ENCODE results near the gene CCT6A.

Gene CCT6A, protein sequence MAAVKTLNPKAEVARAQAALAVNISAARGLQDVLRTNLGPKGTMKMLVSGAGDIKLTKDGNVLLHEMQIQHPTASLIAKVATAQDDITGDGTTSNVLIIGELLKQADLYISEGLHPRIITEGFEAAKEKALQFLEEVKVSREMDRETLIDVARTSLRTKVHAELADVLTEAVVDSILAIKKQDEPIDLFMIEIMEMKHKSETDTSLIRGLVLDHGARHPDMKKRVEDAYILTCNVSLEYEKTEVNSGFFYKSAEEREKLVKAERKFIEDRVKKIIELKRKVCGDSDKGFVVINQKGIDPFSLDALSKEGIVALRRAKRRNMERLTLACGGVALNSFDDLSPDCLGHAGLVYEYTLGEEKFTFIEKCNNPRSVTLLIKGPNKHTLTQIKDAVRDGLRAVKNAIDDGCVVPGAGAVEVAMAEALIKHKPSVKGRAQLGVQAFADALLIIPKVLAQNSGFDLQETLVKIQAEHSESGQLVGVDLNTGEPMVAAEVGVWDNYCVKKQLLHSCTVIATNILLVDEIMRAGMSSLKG
- long read RNA-seq, transcript CCT6A-202 (13 exons, 2,529 nt) = minor isoform, 24 of 1,772 reads
- long read RNA-seq, transcript CCT6A-201 (14 exons, 2,719 nt) = major isoform, 1,580 of 1,772 reads
- long read RNA-seq, partial matches to known transcripts = 111 of 1,772 reads
- long read RNA-seq, other reads (novel, unspliced or antisense) = 55 of 1,772 reads

DNA sequence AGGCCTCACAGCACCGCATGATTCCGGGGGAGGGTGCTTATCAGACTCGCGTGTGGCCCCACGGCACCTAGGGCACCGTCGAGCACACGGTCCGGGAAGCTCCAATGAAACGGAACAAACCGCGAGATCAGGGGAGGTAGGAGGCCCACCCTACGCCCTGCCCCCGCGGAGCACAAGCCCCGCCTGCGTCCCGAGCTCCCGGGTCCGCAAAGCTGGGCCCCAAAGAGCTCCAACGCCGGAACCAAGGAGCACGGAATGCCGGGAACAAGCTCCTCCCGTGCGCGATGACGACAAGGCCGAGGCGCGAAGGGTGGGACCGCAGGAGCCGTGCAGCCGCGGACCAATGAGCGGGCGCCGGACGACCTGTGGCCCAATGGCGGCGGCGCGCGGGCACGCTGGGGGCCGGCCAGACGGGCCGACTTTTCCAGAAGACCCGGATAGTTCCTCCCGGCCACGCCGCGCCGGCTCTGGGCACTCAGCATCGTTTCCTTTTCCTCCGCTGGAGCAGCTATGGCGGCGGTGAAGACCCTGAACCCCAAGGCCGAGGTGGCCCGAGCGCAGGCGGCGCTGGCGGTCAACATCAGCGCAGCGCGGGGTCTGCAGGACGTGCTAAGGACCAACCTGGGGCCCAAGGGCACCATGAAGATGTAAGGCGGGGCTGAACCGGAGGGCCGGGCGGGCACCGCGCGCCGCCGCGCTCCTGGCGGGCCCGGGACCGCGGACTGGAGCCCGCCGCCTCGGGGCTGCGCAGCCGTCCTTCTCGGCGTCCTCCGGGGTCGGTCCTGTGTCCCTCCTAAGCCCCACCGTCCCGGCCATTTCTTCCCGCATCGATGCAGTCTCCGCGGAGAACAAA, at the start of gene CCT6A, which contains the start of gene PSPH:
CCT6A (plus strand) TSS at position 427 of the 853 bp plus-strand sequence; CDS start at position 511, 84 bp downstream.
PSPH (minus strand) TSS at position 106 of the 853 bp plus-strand sequence. CDS start 30,232 bp downstream, outside the sequence.
- TF ChIP-seq CTCF (IDR thresholded peaks at IDR 0.05; ENCODE audit: insufficient read depth, low read length) = no peak
- TF ChIP-seq GABPA (IDR thresholded peaks at IDR 0.05; ENCODE audit: low read depth) = no peak; the same call in 1 of the 2 replicates
- TF ChIP-seq SPI1 (IDR thresholded peaks at IDR 0.05; ENCODE audit: borderline replicate concordance, low read depth) = peak; percentile 13; the same call in 1 of the 2 replicates
- peak; percentile 90 for TF ChIP-seq POLR2AphosphoS5 (IDR thresholded peaks at IDR 0.05; ENCODE audit: low read depth)
- peak; percentile 39 for TF ChIP-seq REST (IDR thresholded peaks at IDR 0.05; ENCODE audit: insufficient replicate concordance, low read depth)
- H3K27me3 ChIP-seq (ENCODE audit: insufficient read depth, poor library complexity, severe bottlenecking) = no peaks in the 10 kb centered on the region
- H3K4me3 ChIP-seq (replicated peaks; ENCODE audit: insufficient read depth, low read length) = peak within 1 kb of the TSS; percentile 76
- peak; percentile 90 to 96 for DNase-seq (ENCODE audit: low read depth in 1 of 2, low spot score in 1 of 2)
- peak within 1 kb of the TSS; percentile 86 for H3K27ac ChIP-seq (replicated peaks)

GRCh38 chr7:56003749-56004148, 47.8 kb upstream of the CCT6A start:
- Histone ChIP-seq H3K27me3 (ENCODE audit: insufficient read depth, poor library complexity, severe bottlenecking) (no peaks in the 10 kb centered on the region), H3K27ac (replicated peaks) (no peak overlapping the region), H3K4me3 (replicated peaks; ENCODE audit: insufficient read depth, low read length) (no peak overlapping the region)
- DNase-seq (ENCODE audit: low read depth in 1 of 2, low spot score in 1 of 2) = no peak
- no peak for TF ChIP-seq GABPA (IDR thresholded peaks at IDR 0.05; ENCODE audit: low read depth)
- TF ChIP-seq SPI1 (IDR thresholded peaks at IDR 0.05; ENCODE audit: borderline replicate concordance, low read depth) = no peak
- TF ChIP-seq POLR2AphosphoS5 (IDR thresholded peaks at IDR 0.05; ENCODE audit: low read depth) = no peak
- no peak for TF ChIP-seq CTCF (IDR thresholded peaks at IDR 0.05; ENCODE audit: insufficient read depth, low read length)
- no peak for TF ChIP-seq REST (IDR thresholded peaks at IDR 0.05; ENCODE audit: insufficient replicate concordance, low read depth)

DNA sequence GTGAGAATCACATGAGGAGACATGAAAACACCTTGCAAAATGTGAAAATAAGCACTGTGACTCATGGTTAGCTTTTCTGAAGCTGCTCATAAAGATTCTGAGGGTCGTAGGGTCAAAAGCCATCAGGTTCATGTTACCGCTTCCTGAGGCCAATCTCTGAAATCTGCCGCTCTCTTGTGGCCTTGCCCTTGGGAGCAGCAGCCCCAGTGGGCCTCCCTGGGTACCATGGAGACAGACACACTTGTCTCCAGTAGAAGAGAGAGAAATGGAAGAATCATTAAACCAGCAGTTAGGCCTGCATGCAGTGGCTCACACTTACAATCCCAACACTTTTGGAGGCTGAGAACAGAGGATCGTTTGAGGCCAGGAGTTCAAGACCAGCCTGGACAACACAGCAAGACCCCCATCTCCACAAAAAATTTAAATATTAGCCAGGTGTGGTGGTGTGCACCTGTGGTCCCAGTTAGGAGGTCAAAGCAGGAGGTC, 44.4 kb upstream of the CCT6A start:
- no peaks in the 10 kb centered on the region for H3K27me3 ChIP-seq (ENCODE audit: insufficient read depth, poor library complexity, severe bottlenecking)
- no peak overlapping the region for H3K4me3 ChIP-seq (replicated peaks; ENCODE audit: insufficient read depth, low read length)
- DNase-seq (ENCODE audit: low read depth in 1 of 2, low spot score in 1 of 2) = no peak
- TF ChIP-seq REST (IDR thresholded peaks at IDR 0.05; ENCODE audit: insufficient replicate concordance, low read depth) = no peak
- no peak for TF ChIP-seq GABPA (IDR thresholded peaks at IDR 0.05; ENCODE audit: low read depth)
- no peak overlapping the region for H3K27ac ChIP-seq (replicated peaks)
